Lung (tissue), 12 donors: ENCODE measurements around the gene CLCN6. TPM values are rescaled to one million over a fixed set of nuclear protein-coding genes. Genes with fewer than 3 reads are reported as not detected.

Experiments used
- ATAC-seq: fragments of 200-7000 bp; cut with Tn5 transposase; one replicate; pipeline ENCODE4 v1.9.1; 2020; ENCODE audit warnings: moderate number of reproducible peaks; ENCODE audit not compliant: insufficient read depth, low FRiP score
- DNase-seq, 3 donors: peaks; one replicate each; pipeline ENCODE4 v3.0.0-alpha.2; 2013 to 2017
- H3K27ac ChIP-seq, 2 donors: one replicate each; pipeline ENCODE4 v1.5.1; 2013; ENCODE audit warnings: mild to moderate bottlenecking in 2 of 2, moderate library complexity in 2 of 2, control low read depth in 1 of 2, inconsistent platforms in 1 of 2, low read depth in 1 of 2, low read length in 1 of 2
- H3K27me3 ChIP-seq, 3 donors: one replicate each; pipeline ENCODE4 v1.5.1; 2013; ENCODE audit warnings: low read length in 2 of 3; ENCODE audit not compliant: control insufficient read depth in 3 of 3, insufficient read depth in 3 of 3
- H3K36me3 ChIP-seq, 4 donors: one replicate each; pipeline ENCODE4 v1.5.1; 2013; ENCODE audit warnings: low read length in 4 of 4, mild to moderate bottlenecking in 1 of 4, moderate library complexity in 1 of 4; ENCODE audit not compliant: control insufficient read depth in 4 of 4, insufficient read depth in 4 of 4
- H3K4me1 ChIP-seq, 5 donors: one replicate each; pipeline ENCODE4 v1.5.1; 2013; ENCODE audit warnings: low read length in 5 of 5, mild to moderate bottlenecking in 2 of 5, moderate library complexity in 1 of 5; ENCODE audit not compliant: control insufficient read depth in 5 of 5, insufficient read depth in 5 of 5
- H3K4me3 ChIP-seq: one replicate; pipeline ENCODE4 v1.5.1; 2013; ENCODE audit warnings: mild to moderate bottlenecking, control low read depth, moderate library complexity
- H3K9ac ChIP-seq, 2 donors: one replicate each; pipeline ENCODE4 v1.5.1; 2013; ENCODE audit warnings: low read length in 2 of 2, control low read depth in 1 of 2; ENCODE audit not compliant: insufficient read depth in 1 of 2
- H3K9me3 ChIP-seq, 4 donors: one replicate each; pipeline ENCODE4 v1.5.1; 2013; ENCODE audit warnings: low read length in 3 of 4, mild to moderate bottlenecking in 1 of 4, moderate library complexity in 1 of 4; ENCODE audit not compliant: control insufficient read depth in 4 of 4, insufficient read depth in 3 of 4
- WGBS, 2 donors: extraction: QIAGEN DNeasy Blood & Tissue Kit; methylation state at CpG; one replicate each; pipeline ENCODE4 v1.1.7; 2013; 5-methylcytosine and 5-hydroxymethylcytosine counted together
- polyA plus RNA-seq, 2 donors: library from polyadenylated mRNA; stranded (reverse); fragments of 200-250 nt; gene quantifications; one replicate each; pipeline ENCODE4 v1.2.1, GENCODE V29; 2013
- total RNA-seq, 2 donors: library from RNA; depleted of rRNA in 1 of 2; stranded (reverse); fragments of >200 nt in 1 of 2; gene quantifications; one replicate each; pipeline ENCODE4 v1.2.1, GENCODE V29; 2014 to 2021
- TF ChIP-seq, protein P1 (sequence below): IDR thresholded peaks from 2 replicates; pipeline ENCODE4 v1.5.1; 2012; ENCODE audit warnings: mild to moderate bottlenecking; ENCODE audit errors: control extremely low read depth, extremely low read depth
- donor health status: control.
- donor health status: control.
- donor health status: Bipolar disorder and iron deficiency.
- donor health status: healthy.
- donor health status: DM: yes; HTN: yes; CAD: no.

CLCN6 gene
- total and polyA plus RNA-seq, 4 donors: 16.7 to 35.7 (median 18.1) TPM

DNA sequence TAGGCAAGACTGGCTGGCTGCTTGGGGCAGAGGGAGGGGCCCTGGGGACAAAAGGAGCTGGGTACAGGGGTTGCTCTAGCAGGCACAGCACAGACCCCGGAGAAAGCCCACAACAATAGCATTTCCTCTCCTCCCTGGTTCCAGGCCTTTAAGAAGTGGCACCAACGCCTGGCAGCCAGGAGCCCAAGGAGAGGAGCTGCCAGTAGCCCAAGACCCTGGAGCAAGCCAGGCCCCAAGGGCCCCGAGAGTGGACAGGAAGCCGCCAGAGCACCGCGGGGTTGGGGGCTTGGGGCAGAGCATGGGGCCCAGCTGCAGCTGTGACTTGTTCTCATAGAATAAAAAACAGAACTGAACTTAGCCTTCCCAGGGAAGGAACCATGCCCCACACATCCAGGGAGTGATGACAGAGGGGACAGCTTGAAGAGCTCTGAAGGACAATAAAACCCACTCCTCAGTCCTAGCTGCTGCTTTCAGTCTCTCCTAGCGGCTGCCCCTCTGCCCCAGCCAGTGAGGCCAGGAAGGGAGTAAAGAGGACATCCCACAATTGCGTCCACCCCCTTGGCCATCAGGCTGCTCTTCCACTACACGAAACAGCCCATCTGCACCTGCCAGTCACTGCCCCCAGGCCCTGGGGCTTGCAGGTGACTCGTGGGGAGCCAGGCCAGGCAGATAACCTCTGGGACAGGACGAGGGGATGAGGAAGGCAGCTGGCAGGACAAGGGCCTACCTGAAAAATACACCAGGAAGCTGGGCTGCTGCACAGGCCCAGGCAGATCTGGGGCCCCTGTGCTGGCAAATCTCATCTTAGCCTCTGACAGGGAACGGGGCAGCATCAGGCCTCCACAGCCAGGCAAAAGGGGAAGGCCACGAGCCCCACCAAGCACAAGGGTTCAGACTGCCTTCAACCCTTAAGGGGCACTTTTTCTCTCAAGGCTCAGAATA is 16.6 kb upstream of the CLCN6 start:
- Histone ChIP-seq H3K36me3 (peaks cover 7 to 35% (median 24%) of the 10 kb centered on the region in 4 donors), H3K4me3 (no peak overlapping the region), H3K9ac (no peak overlapping the region), H3K27me3 (no peaks in the 10 kb centered on the region), H3K4me1 (peaks cover 3 to 60% (median 17%) of the 10 kb centered on the region in 5 donors), H3K9me3 (no peaks in the 10 kb centered on the region), H3K27ac (peak overlapping the region; percentile 93 to 95)
- DNase-seq (no peak), ATAC-seq (no peak)
- 70 to 74% methylated on average over 13 of the region's 13 CpGs for WGBS, 2 donors
- TF ChIP-seq, protein P1, sequence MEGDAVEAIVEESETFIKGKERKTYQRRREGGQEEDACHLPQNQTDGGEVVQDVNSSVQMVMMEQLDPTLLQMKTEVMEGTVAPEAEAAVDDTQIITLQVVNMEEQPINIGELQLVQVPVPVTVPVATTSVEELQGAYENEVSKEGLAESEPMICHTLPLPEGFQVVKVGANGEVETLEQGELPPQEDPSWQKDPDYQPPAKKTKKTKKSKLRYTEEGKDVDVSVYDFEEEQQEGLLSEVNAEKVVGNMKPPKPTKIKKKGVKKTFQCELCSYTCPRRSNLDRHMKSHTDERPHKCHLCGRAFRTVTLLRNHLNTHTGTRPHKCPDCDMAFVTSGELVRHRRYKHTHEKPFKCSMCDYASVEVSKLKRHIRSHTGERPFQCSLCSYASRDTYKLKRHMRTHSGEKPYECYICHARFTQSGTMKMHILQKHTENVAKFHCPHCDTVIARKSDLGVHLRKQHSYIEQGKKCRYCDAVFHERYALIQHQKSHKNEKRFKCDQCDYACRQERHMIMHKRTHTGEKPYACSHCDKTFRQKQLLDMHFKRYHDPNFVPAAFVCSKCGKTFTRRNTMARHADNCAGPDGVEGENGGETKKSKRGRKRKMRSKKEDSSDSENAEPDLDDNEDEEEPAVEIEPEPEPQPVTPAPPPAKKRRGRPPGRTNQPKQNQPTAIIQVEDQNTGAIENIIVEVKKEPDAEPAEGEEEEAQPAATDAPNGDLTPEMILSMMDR: no peak

DNA sequence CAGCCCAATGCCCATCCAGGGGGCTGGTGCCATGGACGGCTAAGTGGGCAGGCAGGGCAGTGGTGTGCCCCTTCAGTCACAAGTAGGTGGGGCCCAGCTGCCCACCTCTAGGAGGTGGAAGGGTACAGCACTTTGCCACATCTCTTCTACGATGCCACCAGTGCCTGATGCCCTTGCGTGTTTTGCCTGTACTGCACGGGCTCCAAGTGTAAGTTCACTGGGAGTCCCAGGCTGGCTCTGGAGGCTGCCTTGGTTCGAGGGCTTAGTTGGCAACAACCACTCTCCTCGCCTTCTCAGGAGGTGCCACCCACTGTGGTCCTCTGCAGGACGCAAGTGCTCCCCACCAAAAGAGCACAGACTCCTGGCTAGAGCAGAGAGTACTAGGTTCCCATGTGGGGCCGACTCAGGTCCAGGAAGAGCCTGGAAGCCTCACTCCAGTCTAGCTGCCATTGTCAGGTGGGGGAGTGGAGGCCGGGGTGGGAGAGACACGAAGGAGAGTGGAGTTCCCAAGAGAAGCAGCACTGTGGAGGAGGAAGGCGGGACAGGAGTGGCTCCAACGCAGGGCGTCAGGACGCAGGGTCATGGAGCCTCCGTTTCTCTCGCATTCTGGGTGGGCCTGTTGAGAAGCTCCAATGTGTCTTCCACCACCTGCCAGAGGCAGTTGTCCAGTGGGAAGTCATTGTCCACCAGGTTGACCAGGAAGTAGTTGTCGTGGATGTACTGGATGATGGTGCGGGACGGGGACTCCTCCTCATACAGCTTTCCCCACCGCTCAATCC is 15.7 kb upstream of the CLCN6 start:
- no peak for ATAC-seq
- no peak for DNase-seq
- TF ChIP-seq, protein P1: no peak
- WGBS, 2 donors: 72 to 87% methylated on average over 20 of the region's 20 CpGs
- no peaks in the 10 kb centered on the region for H3K9me3 ChIP-seq
- H3K27me3 ChIP-seq: no peaks in the 10 kb centered on the region
- peak overlapping the region; percentile 93 to 95 for H3K27ac ChIP-seq
- H3K4me1 ChIP-seq: peaks cover 3 to 56% (median 13%) of the 10 kb centered on the region in 5 donors
- no peak overlapping the region for H3K9ac ChIP-seq
- peaks cover 10 to 44% (median 29%) of the 10 kb centered on the region in 4 donors for H3K36me3 ChIP-seq
- no peak overlapping the region for H3K4me3 ChIP-seq

DNA sequence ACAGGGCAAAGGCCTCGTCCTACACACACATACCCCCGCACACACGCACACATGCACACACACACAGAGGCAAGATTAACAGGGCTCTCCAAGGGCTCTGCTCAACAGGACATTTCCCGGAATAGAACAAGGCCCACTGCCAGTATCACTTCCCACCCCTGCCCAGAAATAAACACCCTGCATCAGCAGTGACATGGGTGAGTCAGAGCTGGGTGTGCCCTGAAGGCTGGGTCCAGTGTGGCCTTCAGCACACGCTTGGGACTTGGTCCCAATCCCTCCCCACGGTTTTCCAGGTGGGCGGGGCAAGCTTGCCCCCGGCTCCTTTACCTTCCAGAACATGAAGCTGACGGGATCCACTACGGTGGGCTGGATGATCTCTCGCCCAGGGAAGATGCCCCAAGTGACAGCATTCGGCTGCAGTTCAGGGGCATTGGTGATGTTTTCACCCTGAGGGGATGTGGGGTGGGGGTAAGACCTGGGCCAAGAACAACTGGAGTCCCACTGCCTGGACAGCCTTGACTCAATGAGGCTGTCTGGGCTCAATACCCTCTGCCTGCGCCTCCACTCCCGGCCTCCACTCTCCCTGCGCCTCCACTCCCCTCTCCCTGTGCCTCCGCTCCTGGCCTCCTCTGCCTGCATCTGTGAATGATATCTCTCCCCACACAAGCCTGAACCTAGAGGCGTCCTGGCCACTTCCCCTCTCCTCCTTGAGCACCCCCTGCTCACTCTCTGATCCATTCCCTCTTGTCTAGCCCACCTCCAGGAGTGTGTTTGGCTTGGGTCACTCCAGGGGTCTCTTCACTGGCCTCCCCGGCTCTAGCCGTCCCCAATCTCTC is 14.9 kb upstream of the CLCN6 start:
- peak overlapping the region; percentile 93 to 95 for H3K27ac ChIP-seq
- ATAC-seq (peak; percentile 85), DNase-seq (peak; percentile 63 to 86 (median 65))
- TF ChIP-seq, protein P1: no peak
- H3K4me1 ChIP-seq: peaks cover 3 to 52% (median 12%) of the 10 kb centered on the region in 5 donors
- H3K36me3 ChIP-seq: peaks cover 10 to 51% (median 33%) of the 10 kb centered on the region in 4 donors
- no peak overlapping the region for H3K4me3 ChIP-seq
- 57 to 82% methylated on average over 19 of the region's 19 CpGs for WGBS, 2 donors
- H3K9me3 ChIP-seq: no peaks in the 10 kb centered on the region
- H3K27me3 ChIP-seq: no peaks in the 10 kb centered on the region
- H3K9ac ChIP-seq: no peak overlapping the region
